GM23338 (cell line): ENCODE measurements around the gene VGLL4. TPM values are rescaled to one million over a fixed set of nuclear protein-coding genes. Genes with fewer than 3 reads are reported as not detected.

Source experiments
- ATAC-seq: fragments of 200-7000 bp; cut with Tn5 transposase; 3 replicates; pipeline ENCODE4 v1.9.1; 2020
- DNase-seq: peaks from one replicate; pipeline ENCODE4 v3.0.0-alpha.2; 2015; ENCODE audit warnings: low spot score
- H2AFZ ChIP-seq: fragments of 200-600 bp; sonication (generic); 2 replicates; pipeline ENCODE4 v1.8.0; 2016; ENCODE audit warnings: antibody characterized with exemption, mild to moderate bottlenecking, moderate library complexity
- H3F3A ChIP-seq: fragments of 200-600 bp; sonication (generic); replicated peaks from 2 replicates; pipeline ENCODE4 v1.8.0; 2017; ENCODE audit warnings: antibody characterized with exemption, mixed run types, low read depth
- H3K27ac ChIP-seq: fragments of 200-600 bp; sonication (generic); 2 replicates; pipeline ENCODE4 v1.6.1; 2016; ENCODE audit warnings: low read depth
- H3K27me3 ChIP-seq: fragments of 200-600 bp; sonication (generic); 2 replicates; pipeline ENCODE4 v1.8.0; 2016; ENCODE audit warnings: mild to moderate bottlenecking, mixed run types, moderate library complexity; ENCODE audit not compliant: insufficient read depth
- H3K36me3 ChIP-seq: fragments of 200-600 bp; sonication (generic); 2 replicates; pipeline ENCODE4 v1.8.0; 2016; ENCODE audit warnings: mild to moderate bottlenecking; ENCODE audit not compliant: insufficient read depth
- H3K4me1 ChIP-seq: fragments of 200-600 bp; sonication (generic); 2 replicates; pipeline ENCODE4 v1.8.0; 2016; ENCODE audit warnings: mild to moderate bottlenecking, moderate library complexity; ENCODE audit not compliant: insufficient read depth
- H3K4me2 ChIP-seq: fragments of 200-600 bp; sonication (generic); 2 replicates; pipeline ENCODE4 v1.7.1; 2017; ENCODE audit warnings: mixed run types
- H3K4me3 ChIP-seq: fragments of 200-600 bp; sonication (generic); 2 replicates; pipeline ENCODE4 v1.6.1; 2016; ENCODE audit warnings: mixed run types
- H3K79me2 ChIP-seq: fragments of 200-600 bp; sonication (generic); replicated peaks from 2 replicates; pipeline ENCODE4 v1.8.0; 2017; ENCODE audit warnings: mild to moderate bottlenecking; ENCODE audit not compliant: insufficient read depth
- H3K9me2 ChIP-seq: fragments of 200-600 bp; sonication (generic); 2 replicates; pipeline ENCODE4 v1.8.0; 2017; ENCODE audit not compliant: insufficient read depth
- H4K20me1 ChIP-seq: fragments of 200-600 bp; sonication (generic); replicated peaks from 2 replicates; pipeline ENCODE4 v1.8.0; 2017; ENCODE audit warnings: mild to moderate bottlenecking; ENCODE audit not compliant: insufficient read depth
- H3K27ac Mint-ChIP-seq: 2 replicates; pipeline ENCODE4 v1.8.0; 2020; ENCODE audit warnings: inconsistent platforms, mild to moderate bottlenecking, moderate library complexity, mixed read lengths
- H3K27me3 Mint-ChIP-seq: 3 replicates; pipeline ENCODE4 v1.8.0; 2022; ENCODE audit warnings: low read depth, mild to moderate bottlenecking, moderate library complexity, mixed read lengths, inconsistent platforms; ENCODE audit not compliant: insufficient read depth, poor library complexity
- H3K36me3 Mint-ChIP-seq: 3 replicates; pipeline ENCODE4 v1.8.0; 2021; ENCODE audit warnings: low read depth, mild to moderate bottlenecking, inconsistent platforms, moderate library complexity, mixed read lengths
- H3K4me1 Mint-ChIP-seq: 3 replicates; pipeline ENCODE4 v1.8.0; 2020; ENCODE audit warnings: mild to moderate bottlenecking, inconsistent platforms, mixed read lengths
- H3K4me3 Mint-ChIP-seq: 3 replicates; pipeline ENCODE4 v1.8.0; 2021; ENCODE audit warnings: moderate library complexity, mild to moderate bottlenecking, inconsistent platforms, mixed read lengths
- H3K9me3 Mint-ChIP-seq: 3 replicates; pipeline ENCODE4 v1.8.0; 2020; ENCODE audit warnings: moderate library complexity, mild to moderate bottlenecking, inconsistent platforms, mixed read lengths
- CREB1 ChIP-seq: fragments of 250-450 bp; sonication (Bioruptor Pico); IDR thresholded peaks from 2 replicates; pipeline ENCODE4 v1.5.0; 2020; ENCODE audit warnings: low read depth, mild to moderate bottlenecking, moderate library complexity
- CTCF ChIP-seq, 2 experiments: fragments of 200-600 bp in 1 of 2; sonication (generic) in 1 of 2; conservative IDR thresholded peaks; 2 replicates each; pipeline versions ENCODE4 v1.5.1 to v1.6.1; 2016 to 2017; ENCODE audit warnings: antibody characterized with exemption in 2 of 2, low read depth in 2 of 2, mild to moderate bottlenecking in 2 of 2, moderate library complexity in 1 of 2
- ETS1 ChIP-seq: IDR thresholded peaks from 2 replicates; pipeline ENCODE4 v1.6.1; 2016; ENCODE audit warnings: antibody characterized with exemption
- EZH2 ChIP-seq: fragments of 200-600 bp; sonication (generic); IDR thresholded peaks from one replicate; pipeline ENCODE4 v1.8.0; 2017; ENCODE audit warnings: antibody characterized with exemption, mild to moderate bottlenecking, low read depth; ENCODE audit not compliant: unreplicated experiment
- EZH2phosphoT487 ChIP-seq: fragments of 200-600 bp; sonication (generic); IDR thresholded peaks from one replicate; pipeline ENCODE4 v1.8.1; 2018; ENCODE audit warnings: antibody characterized with exemption; ENCODE audit not compliant: unreplicated experiment
- JUNB ChIP-seq: IDR thresholded peaks from one replicate; pipeline ENCODE4 v1.6.1; 2016; ENCODE audit warnings: antibody characterized with exemption; ENCODE audit not compliant: unreplicated experiment
- NANOG ChIP-seq: IDR thresholded peaks from 2 replicates; pipeline ENCODE4 v1.6.1; 2016; ENCODE audit warnings: antibody characterized with exemption, borderline replicate concordance
- POLR2AphosphoS5 ChIP-seq: IDR thresholded peaks from 2 replicates; pipeline ENCODE4 v1.6.1; 2016; ENCODE audit warnings: antibody characterized with exemption, low read depth
- REST ChIP-seq: IDR thresholded peaks from one replicate; pipeline ENCODE4 v1.6.1; 2018; ENCODE audit warnings: antibody characterized with exemption; ENCODE audit not compliant: unreplicated experiment
- STAT1 ChIP-seq: IDR thresholded peaks from one replicate; pipeline ENCODE4 v1.6.1; 2016; ENCODE audit warnings: antibody characterized with exemption; ENCODE audit not compliant: unreplicated experiment
- ZNF114 ChIP-seq: fragments of 250-450 bp; sonication (Bioruptor Pico); IDR thresholded peaks from 2 replicates; pipeline ENCODE4 v1.5.0; 2020; ENCODE audit warnings: mild to moderate bottlenecking, moderate library complexity
- ZNF331 ChIP-seq: fragments of 250-450 bp; sonication (Bioruptor Pico); IDR thresholded peaks from 2 replicates; pipeline ENCODE4 v1.5.0; 2020; ENCODE audit warnings: low read depth, mild to moderate bottlenecking, moderate library complexity
- ZNF462 ChIP-seq: fragments of 250-450 bp; sonication (Bioruptor Pico); IDR thresholded peaks from 2 replicates; pipeline ENCODE4 v1.5.0; 2020; ENCODE audit warnings: mild to moderate bottlenecking, moderate library complexity
- polyA plus RNA-seq: library from polyadenylated mRNA; unstranded; fragments of >200 nt; fragmentation: Nextera tagmentation; extraction: Ambion mirVana; gene quantifications from 2 replicates; pipeline ENCODE4 v1.2.1, GENCODE V29; 2016
- total RNA-seq: library from RNA; depleted of rRNA; stranded (reverse); fragments of >200 nt; shearing (Covaris generic); gene quantifications from 2 replicates; pipeline ENCODE4 v1.2.3, GENCODE V29; 2014

VGLL4 gene
- total and polyA plus RNA-seq, 2 experiments from 2014 or later = 20.8 to 45.9 TPM

DNA sequence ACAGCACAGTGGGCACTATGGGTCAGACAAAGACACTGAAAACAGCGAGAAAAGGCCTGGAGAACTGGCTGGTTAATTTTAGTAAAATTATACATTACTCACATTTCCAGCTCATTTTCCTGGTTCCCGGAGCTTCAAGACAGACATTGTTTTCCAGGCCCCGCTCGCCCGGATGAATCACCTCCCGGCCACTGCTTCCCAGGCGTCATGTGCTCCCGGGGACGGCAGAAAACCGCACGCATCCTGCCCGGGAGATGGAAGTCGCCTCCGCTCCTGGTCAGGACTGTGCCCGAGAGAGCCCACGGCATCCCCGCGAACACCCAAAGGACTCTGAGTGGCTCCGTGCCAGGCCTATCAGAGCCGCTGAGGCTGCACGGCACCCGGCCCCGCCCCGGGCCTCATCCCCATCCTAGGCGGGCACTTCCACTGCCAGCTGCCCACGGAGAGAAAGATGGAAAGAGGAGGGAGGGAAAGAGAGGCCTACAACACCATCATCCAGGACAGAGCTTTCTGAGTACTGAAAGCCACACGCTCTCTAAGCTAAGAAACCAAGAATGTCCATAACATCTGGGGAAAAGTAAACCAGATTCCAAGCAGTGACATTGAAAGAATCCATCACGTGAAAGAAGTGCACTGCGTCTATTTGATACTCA is 75.1 kb downstream of the VGLL4 start:
- DNase-seq (no peak), ATAC-seq (no peak)
- no peaks in the 10 kb centered on the region for H3K4me1 ChIP-seq
- peaks cover 15% of the 10 kb centered on the region for H4K20me1 ChIP-seq
- no peak overlapping the region for H3K4me3 ChIP-seq
- Mint-ChIP-seq H3K36me3 (peaks cover 14% of the 10 kb centered on the region; the same call in 1 of the 3 replicates), H3K4me3 (no peak overlapping the region), H3K9me3 (no peaks in the 10 kb centered on the region), H3K27ac (no peak overlapping the region), H3K27me3 (peaks cover 9% of the 10 kb centered on the region), H3K4me1 (0 out of 3 replicates have a peak, but pooled peaks cover 2% of the 10 kb centered on the region)
- H3K79me2 ChIP-seq = peaks cover 30% of the 10 kb centered on the region
- TF ChIP-seq EZH2phosphoT487 (no peak), REST (no peak), STAT1 (no peak), EZH2 (no peak), ZNF331 (CRISPR knock-in tag) (no peak), JUNB (no peak), CTCF (conservative IDR thresholded peaks at IDR 0.05; ENCODE audit: low read depth in 2 of 2) (no peak), NANOG (no peak), ZNF114 (CRISPR knock-in tag) (no peak), CREB1 (CRISPR knock-in tag) (no peak), POLR2AphosphoS5 (no peak), ZNF462 (CRISPR knock-in tag) (no peak), ETS1 (no peak)
- no peak overlapping the region for H3K27ac ChIP-seq
- no peaks in the 10 kb centered on the region; the same call in 1 of the 2 replicates for H3K36me3 ChIP-seq
- no peak overlapping the region for H2AFZ ChIP-seq
- H3K27me3 ChIP-seq = no peaks in the 10 kb centered on the region
- H3K4me2 ChIP-seq = no peak overlapping the region
- H3F3A ChIP-seq = no peaks in the 10 kb centered on the region
- no peaks in the 10 kb centered on the region for H3K9me2 ChIP-seq
